Hindlimb muscle (tissue), 1 donor: ENCODE measurements around the gene UEVLD. TPM values are rescaled to one million over a fixed set of nuclear protein-coding genes. Genes with fewer than 3 reads are reported as not detected.

Experiments
- DNase-seq: peaks from one replicate; pipeline ENCODE4 v3.0.0-alpha.2; 2013
- polyA plus RNA-seq: library from polyadenylated mRNA; unstranded; fragments of 120-200 nt; gene quantifications from one replicate; pipeline ENCODE4 v1.2.1, GENCODE V29; 2013; ENCODE audit not compliant: insufficient read length

The UEVLD gene
- polyA plus RNA-seq, 1 donor: 13.6 TPM

DNA sequence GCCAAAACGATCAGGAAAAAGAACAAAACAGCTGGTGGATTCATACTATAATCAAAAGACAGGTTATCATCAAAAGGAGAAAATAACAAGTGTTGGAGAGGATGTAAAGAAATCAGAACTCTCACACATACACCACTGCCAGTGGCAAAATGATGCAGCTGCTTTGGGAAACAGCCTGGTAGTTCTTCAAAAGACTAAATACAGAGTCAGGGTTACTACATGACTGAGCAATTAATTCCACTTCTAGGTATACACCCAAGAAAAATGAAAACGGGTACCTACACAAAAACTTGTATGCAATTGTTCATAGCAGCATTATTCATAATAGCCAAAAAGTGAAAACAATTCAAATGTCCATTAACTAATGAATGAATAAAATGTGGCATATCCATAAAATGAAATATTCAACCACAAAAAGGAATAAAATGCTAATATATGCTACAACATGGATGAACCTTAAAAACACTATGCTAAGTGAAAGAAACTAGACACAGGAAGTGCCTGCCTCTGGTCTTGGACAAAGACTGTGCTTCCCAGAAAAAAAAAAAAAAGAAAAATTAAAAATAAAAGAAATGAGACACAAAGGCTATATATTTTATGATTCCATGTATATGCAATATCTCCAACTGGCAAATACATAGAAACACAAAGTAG, 8.3 kb downstream of the UEVLD start:
- no peak for DNase-seq

DNA sequence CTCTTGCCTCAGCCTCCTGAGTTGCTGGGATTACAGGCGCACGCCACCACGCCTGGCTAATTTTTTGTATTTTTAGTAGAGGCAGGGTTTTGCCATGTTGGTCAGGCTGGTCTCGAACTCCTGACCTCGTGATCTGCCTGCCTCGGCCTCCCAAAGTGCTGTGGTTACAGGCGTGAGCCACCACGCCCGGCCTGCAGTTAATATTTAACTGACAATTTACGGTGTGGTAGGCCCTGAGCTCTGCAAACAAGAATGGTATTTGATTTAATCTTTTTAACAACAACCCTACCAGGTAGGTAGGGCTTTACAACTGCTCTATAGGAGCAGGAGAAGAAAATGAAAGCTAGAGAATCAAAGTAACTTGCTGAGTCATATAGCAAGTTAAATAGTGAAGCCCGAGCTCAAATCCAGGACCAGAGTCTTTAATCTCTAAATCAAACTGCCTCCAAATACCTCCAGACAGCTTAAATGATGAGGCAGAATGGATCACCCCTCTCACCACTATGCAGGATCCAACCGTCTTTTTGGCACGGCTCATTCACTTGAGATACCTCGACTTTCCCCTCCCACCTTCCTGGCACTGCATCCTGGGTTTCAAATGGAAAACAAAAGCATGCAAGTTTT, 9.4 kb downstream of the UEVLD start:
- DNase-seq: no peak

DNA sequence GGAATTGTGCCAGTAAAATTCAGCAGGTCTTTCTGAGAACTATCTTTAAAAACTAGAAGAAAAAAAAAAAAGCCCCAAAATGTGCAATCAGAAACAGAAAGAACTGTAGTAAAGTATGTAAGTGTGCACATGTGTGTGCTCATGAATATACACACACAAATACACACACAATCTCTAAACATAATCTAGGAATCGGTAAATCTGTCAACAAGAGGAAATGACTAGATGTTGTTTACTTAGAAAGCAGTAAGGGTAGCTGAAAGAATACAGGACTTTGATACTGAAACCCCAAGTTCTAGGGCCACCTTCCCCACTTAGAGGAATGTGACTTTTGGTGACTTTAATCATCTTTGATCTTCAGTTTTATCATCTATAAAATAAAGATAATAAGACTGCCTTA, 13.2 kb downstream of the UEVLD start:
- no peak for DNase-seq

DNA sequence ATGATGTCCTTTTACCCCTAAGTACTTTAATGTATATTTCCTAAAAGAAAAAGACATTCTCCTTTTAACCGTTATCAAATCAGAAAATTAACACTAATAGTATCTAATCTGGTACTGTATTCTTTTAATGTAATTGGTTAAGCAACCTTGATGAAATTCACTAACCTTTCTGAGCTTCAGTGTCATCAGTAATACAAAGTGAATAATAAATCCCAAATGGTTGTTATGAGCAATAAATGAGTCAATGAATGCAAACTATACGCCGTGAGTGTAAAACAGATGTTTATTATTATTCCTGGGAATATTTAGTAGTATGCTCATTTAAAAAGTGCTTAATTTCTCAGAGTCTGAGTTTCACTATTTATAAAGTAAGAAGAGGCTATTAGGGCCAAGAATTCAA, 21.5 kb downstream of the UEVLD start:
- no peak for DNase-seq

DNA sequence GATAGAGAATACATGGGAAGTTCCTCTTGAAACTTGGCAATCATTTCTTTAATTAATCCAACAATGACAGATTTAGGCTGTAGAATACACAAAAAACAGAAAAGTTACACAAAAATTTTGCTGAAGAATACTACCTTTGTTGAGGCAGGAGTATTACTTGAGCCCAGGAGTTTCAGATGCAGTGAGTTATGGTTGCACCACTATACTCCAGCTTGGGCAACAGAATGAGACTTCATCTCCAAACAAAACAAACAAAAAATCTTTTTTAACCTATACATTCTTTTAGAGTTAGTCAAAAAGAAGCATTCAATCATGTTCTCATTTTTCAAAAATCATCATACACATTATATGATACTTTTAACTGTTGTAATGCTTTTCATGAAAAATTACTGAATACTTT, 22.1 kb downstream of the UEVLD start:
- DNase-seq: no peak

DNA sequence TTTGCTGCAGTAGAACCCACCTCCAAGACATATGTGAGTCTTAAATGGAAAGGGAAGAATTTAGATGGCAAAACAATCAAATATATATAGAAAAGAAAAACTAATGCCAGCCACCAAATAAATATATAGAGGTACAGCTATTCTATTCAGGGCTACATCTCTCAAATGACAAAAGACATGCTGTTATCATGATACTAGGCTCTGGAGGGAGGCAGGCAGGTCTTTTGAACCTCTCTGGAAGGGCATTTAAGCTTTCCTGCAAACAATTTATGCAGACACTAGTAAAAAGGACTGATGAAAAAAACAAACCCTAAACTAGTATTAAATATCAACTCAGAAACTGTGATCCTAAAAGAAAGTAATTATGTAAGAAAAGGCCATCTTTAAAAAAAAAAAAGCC, 24.4 kb downstream of the UEVLD start:
- no peak for DNase-seq

DNA sequence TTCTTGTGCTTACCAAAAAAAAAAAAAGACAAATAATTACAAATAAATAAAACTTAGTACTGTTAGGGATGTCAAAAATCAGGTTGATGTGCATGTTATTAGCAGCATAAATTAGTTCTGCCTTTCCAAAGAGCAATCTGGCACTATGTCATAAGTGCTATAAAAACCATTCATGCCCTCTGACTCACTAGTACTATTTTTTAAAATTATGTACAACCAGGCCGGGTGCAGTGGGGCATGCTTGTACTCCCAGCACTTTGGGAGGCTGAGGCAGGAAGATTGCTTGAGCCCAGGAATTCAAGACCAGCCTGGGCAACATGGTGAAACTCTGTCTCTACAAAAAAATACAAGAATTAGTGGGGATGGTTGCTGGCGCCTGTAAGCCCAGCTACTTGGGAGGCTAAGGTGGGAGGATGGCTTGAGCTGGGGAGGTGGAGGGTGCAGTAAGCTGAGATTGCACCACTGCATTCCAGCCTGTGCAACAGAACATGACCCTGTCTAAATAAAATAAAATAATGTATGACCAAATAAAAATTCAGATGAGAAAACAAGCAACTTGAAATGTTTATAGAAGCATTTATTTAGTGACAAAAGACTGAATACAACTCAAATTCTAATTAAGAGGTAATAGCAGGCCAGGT, 25.3 kb downstream of the UEVLD start:
- DNase-seq: no peak

DNA sequence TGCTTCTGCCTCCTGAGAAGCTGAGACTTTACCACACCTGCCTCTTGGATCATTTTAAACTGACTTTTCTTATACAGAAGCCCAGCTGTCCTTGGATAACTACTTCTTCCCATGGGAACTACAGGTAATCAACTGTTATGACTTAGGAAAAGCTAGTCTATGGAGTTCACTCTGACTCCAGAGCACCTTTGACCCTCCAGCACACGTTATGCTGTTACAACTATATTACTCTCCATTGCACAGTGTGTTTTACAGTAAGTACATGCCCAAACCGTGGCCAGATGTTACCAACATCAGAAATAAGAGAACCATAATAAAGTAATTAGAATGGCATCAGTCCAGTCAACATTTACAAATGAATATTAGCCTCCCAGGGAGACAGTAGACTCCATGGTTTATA, 40.5 kb downstream of the UEVLD start:
- DNase-seq: no peak

DNA sequence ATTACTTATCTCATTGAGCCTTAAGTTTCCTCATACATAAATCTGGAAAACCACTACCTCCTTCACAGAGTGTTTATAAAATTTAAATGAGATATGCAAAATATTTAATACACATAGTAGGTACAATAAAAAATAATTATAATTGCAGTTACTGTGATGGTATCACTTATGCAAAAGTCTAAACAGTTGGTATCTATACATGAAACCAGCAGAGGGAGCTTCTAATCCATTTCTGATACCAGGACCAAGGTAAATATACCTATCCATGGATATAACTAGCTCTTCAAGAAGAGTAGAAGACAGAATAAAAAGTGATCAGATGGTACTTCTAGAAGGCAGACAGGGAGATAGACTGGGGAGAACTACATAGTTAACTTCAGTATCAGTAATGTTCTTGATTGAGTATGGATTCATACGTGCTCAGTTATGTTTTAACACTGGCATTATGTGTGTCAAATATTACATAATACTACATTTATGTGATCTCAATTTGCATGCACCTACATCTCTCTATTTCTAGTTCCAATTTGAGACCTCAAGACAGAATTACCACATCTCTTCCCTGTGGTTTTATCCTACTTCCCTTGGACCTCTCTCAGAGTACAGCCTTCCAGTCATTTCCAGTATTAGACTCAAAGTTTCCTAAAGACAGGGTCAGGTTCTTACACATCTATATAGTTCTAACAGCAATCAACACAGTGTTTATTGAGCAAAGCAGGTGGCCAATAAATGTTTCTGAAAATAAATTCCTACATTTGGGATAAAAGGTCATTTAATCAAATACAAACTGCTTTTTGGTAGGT, 48.1 kb downstream of the UEVLD start:
- no peak for DNase-seq

DNA sequence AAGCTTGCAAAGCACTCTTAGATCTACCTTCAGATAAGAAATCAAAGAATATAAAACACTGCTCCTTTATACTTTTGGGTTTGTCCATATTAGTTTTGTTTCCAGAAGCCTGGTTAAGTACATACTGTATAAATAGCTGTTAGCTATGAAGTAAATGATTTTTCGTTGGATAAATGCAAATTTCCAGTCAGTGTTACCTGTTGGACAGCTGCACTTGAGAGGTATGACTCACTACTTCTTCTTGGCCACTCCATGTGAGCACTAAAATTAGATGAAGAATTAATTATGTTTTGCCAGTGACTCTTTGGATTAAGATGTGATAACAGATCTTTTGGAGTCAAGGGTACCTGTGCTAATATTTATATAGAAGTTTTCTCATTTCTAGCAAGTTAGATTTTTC, 52.3 kb downstream of the UEVLD start:
- DNase-seq: no peak

DNA sequence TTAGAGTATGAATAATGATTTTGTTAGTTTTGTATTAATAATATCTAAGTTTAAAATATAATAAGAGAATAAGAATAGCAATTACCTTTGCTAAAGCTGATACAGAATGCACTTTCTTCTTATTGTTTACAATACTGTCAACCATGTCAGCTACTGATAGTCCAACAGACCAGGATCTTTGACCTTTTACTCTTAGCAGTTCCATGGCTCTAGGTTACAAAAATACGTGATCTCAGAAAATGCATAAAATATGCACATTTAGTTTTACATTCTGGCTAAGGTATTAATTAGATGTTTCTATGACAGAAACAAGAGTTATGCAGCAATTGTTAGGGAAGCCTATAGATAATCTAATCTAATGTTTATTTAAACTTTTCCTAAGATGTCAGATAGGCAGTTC, 54.3 kb downstream of the UEVLD start:
- DNase-seq: no peak

DNA sequence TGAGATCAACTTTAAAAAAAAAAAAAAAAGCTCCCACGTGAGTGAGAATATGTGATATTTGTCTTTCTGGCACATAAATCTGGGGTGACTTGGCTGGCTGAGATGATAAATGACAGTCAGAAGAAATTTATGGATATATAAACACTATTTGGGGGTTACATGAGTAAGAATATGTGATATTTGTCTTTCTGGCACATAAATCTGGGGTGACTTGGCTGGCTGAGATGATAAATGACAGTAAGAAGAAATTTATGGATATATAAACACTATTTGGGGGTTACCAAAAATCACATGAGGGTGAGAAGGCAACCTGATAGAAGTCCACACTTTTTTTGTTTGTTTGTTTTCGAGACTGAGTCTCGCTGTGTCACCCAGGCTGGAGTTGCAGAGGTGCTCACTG, 55.2 kb downstream of the UEVLD start:
- DNase-seq: no peak

DNA sequence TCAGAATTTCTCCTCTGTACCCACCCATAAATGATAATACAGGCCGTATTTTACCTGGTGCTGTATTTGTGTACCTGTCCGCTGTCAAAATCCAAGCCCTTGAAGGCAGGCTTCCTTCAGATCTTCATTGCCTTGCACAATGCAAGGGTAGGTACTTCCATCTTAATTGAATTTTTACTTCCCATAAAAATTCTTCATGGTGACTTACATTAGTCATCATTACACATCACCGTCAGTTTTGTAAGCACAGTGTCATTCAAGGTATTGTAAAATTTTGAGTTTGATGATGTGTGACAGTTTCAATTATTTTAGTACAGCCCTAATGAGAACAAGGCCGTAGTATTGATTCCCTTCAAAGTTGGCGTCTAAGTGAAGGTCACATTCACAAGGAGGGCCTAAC, 61.0 kb downstream of the UEVLD start:
- DNase-seq: peak; percentile 11

DNA sequence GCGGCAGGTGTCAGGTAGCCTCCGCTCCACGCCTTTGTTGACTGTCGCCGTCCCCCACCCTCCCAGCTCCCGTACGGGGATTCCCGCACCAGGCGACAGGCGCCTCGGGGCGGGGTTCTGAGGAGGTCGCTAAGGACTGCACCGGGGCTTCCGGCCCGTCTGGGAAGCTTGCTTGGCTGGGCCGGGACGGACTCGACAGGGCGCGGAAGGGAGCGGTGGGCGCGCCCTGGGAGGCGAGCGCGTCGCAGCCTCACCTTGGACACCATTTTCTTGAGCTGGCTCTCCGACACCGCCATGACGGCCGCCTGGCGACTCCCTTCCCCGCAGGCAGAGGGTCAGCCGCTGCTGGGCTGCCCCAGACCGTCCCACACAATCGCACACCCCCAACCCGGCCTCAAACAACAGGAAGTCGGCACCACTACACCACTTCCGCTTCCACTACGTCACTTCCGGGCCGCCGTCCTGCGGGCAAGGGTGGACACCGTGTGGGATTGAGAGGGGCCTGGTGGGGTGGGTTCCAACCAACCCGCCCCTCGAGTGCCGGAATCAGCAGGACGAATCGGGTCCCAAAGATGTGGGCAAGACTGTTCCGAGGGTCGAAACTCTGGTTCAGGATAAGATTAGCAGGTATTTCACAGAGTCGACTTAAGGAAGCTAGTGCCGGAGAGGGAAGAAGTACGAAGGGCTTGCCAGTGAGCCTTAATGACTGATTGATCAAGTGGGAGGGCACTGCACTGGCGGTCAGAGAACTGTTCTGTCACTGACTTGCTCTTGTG, 61.8 kb downstream of the UEVLD start, which contains the start of gene TSG101:
Gene TSG101, minus strand, starts transcription at position 422 of the 776 bp plus-strand sequence. Its CDS starts 126 bp downstream, at position 296.
- DNase-seq: peak; percentile 96

DNA sequence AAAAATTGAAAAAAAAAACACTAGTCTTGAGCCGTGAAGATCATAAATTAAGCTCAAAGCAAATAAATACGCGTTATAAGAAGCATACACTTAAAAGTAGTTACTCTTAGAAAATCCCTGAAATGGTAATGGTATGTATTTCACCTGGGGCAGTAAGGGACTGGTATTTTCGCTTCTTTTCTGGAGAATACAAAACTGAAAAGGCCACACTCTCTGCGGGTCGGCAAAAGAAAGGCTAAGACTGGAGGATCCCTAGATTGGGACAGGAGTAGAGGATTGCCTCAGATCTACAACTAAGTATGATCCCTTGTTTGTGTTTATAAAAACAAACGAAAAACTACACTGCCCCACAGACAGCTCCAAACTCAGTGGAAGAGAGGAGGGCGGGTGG, 62.4 kb downstream of the UEVLD start:
- DNase-seq: no peak

DNA sequence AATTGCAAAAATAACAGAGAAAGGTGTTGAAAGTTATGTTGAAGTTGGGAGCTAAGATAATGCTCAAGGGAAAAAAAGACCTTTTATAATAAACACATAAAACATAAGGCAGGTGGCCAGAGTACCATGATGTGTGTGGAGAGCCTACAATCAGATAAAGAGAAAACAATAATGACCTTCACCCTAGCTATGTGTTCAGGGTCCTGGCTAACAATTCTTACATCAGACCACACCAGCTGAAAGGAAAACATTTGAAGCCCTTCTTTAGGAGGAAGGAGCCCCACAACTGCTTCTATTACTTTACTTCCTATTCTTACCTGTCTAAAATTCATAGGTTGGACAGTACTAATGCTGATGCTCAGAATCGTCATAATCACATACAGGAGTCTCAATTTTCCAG, 64.3 kb downstream of the UEVLD start:
- DNase-seq: no peak

DNA sequence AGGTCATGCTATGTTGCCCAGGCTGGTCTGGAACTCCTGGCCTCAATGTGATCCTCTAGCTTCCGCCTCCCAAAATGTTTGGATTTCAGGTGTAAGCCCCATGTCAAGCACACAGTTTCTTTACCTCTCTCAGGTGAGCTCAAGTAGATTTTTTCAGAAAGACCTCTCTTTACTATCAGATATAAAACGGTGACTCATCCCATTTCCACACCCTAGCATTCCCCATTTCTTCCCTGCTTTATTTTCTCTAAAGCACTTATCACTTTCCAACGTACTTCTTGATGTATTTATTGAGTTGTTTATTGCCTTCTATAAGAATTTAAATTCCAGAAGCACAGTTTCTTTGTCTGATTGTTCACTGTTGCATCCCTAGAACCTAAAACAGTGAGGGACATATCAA, 65.5 kb downstream of the UEVLD start:
- DNase-seq: no peak

DNA sequence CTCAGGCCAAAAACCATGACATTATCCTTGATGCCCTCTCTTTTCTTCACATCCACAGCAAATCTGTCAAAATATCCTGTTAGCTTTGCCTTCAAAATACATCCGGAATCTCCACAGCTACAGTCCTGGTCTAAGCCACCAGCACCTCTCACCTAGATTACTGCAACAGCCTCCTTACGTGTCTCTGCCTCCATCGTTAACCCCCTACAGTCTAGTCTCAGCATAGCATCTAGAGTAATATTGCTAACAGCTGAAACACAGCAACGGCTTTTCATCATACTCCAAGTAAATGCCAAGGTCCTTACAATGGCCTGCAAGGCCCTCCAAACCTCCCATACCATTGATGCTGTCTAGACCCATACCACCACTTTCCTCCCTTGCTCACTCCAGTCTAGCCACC, 66.1 kb downstream of the UEVLD start:
- no peak for DNase-seq

DNA sequence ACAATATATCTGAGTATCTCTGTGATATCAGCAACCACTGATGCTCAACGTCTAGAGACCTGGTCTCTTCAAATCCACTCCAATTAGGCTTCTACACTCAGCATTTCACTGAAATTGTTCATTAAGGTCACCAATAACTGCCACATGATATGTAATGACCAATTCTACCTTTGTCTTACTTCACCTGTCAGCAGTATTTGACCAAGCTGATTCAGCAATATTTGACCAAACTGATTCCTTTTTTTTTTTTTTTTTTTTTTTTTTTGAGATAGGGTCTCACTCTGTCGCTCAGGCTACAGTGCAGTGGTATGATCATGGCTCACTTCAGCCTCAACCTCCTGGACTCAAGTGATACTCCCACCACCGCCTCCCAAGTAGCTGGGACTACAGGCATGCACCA, 67.4 kb downstream of the UEVLD start:
- no peak for DNase-seq

DNA sequence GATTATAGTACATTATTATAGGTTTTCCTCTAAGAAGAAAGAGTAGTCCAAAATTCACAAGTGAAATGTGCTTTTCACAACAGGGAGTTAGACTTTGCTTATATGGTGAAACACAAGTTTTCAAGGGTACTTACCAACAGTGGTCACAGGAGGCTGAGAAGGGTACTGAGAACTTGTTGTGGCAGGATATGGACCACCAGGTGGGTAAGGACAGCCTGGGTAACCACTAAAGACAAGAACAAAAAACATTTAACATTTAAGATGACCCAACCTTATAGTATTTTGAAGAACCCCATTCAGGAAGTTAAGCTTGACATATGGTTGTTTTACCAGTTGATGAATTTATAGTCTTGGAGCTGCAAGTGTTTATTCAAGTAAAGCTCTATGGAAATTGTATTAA, 86.2 kb downstream of the UEVLD start:
- DNase-seq: no peak

DNA sequence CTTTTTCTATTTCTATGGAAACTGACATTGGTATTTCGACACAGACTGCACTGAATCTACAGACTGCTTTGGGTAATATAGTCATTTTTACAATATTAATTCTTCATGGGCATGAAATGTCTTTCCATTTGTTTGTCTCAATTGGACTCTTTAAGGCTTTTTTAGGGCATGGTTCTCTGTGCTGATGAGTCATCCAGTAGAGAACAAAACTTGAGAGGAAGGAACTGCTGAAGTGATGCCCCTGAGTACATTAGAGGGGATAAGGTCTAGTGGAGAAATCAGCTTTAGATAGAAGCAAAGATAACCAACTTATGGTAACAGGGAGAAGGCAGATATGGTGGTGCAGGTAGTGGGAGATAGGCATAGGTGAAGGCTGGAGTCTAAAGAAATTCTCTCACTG, 86.9 kb downstream of the UEVLD start:
- no peak for DNase-seq

DNA sequence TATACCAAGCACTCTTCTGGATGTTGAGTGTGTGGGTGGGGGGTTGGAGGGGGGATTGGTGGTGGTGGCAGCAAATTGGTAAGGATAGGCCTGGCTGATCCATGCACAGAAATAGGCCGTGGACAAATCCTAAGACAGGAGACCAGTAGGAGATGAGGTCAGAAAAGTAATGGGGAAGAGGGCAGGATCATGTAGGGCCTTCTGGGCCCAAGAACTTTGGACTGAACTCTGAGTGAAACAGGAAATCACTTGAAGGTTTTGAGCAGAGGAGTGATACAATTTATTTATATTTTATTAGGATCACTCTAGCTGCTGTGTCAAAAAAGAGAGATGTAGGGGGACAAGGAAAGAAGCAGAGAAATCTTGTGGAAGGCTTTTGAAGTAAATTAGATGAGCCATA, 90.5 kb downstream of the UEVLD start:
- no peak for DNase-seq

DNA sequence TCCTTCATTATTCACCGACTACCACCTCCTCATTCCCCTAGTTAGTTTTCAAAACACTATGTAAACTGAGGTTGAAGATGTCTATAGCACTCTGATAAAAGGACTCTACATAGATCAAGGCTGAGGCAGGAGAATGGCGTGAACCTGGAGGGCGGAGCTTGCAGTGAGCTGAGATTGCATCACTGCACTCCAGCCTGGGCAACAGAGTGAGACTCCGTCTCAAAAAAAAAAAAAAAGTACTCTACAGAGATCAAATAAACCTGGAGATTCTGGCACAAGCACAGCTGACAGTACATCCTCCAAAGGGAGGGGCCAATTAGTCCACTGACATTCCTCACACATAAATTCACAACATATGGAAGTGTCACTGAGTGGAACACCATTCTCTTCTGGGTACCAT, 92.8 kb downstream of the UEVLD start:
- no peak for DNase-seq
